ENCODE data around the gene OR2A5.
"Not testable (repeated sequence)": the region's sequence is repeated elsewhere in the genome, so short reads cannot be mapped to it uniquely, and the experiment has no call there.

Gene OR2A5

GRCh38 chr7:144036302-144036885 lies 12.4 kb upstream of the OR2A5 start:
- no peak for DNase-seq

- DNase-seq: no peak
Measured at GRCh38 chr7:144037414-144038035, 11.2 kb upstream of the OR2A5 start.

- no peak for DNase-seq
Measured at GRCh38 chr7:144038887-144039286, 9.9 kb upstream of the OR2A5 start.

- no peak for DNase-seq
Measured at GRCh38 chr7:144049491-144049890, 743 bp downstream of the OR2A5 start.

GRCh38 chr7:144050093-144050492 lies 1.3 kb downstream of the OR2A5 start:
- no peak for DNase-seq

- not testable (repeated sequence) for DNase-seq
Measured at GRCh38 chr7:144050884-144051283, 2.1 kb downstream of the OR2A5 start.

GRCh38 chr7:144057954-144058353 lies 9.2 kb downstream of the OR2A5 start:
- DNase-seq: no peak

GRCh38 chr7:144063710-144064109 lies 15.0 kb downstream of the OR2A5 start:
- DNase-seq: no peak

- DNase-seq: no peak
Measured at GRCh38 chr7:144069511-144069910, 20.8 kb downstream of the OR2A5 start, which contains the start of gene OR2A25. Gene OR2A25 (plus strand): TSS chr7:144069811. CDS start chr7:144074220, 4,409 bp downstream.

GRCh38 chr7:144069953-144070352 lies 21.2 kb downstream of the OR2A5 start:
- no peak for DNase-seq

- no peak for DNase-seq
Measured at GRCh38 chr7:144074374-144074773, 25.6 kb downstream of the OR2A5 start.

GRCh38 chr7:144085978-144086377 lies 37.2 kb downstream of the OR2A5 start, which contains the start of gene OR2A12:
Gene OR2A12 (plus strand): TSS chr7:144086278. CDS start chr7:144095108, 8,830 bp downstream.
- no peak for DNase-seq

- no peak for DNase-seq
Measured at GRCh38 chr7:144086730-144087129, 38.0 kb downstream of the OR2A5 start.

- no peak for DNase-seq
Measured at GRCh38 chr7:144087230-144087629, 38.5 kb downstream of the OR2A5 start.

- no peak for DNase-seq
Measured at GRCh38 chr7:144090667-144091066, 41.9 kb downstream of the OR2A5 start.

GRCh38 chr7:144098776-144099175 lies 50.0 kb downstream of the OR2A5 start:
- no peak for DNase-seq

GRCh38 chr7:144100607-144101006 lies 51.9 kb downstream of the OR2A5 start:
- no peak for DNase-seq

- no peak for DNase-seq
Measured at GRCh38 chr7:144102041-144102440, 53.3 kb downstream of the OR2A5 start.

GRCh38 chr7:144105211-144105610 lies 56.5 kb downstream of the OR2A5 start:
- no peak for DNase-seq
